Colonic mucosa (tissue), 4 donors: ENCODE measurements around the gene ANK2. TPM values are rescaled to one million over a fixed set of nuclear protein-coding genes. Genes with fewer than 3 reads are reported as not detected.
"Not testable (repeated sequence)": the region's sequence is repeated elsewhere in the genome, so short reads cannot be mapped to it uniquely, and the experiment has no call there.

Source experiments
- DNase-seq: peaks from one replicate; pipeline ENCODE4 v3.0.0-alpha.2; 2020
- H3K27ac ChIP-seq: fragments of 200-600 bp; one replicate; pipeline ENCODE4 v1.8.0; 2021
- H3K27me3 ChIP-seq: fragments of 200-600 bp; one replicate; pipeline ENCODE4 v1.8.0; 2021
- H3K36me3 ChIP-seq: fragments of 200-600 bp; one replicate; pipeline ENCODE4 v1.8.0; 2021
- H3K4me1 ChIP-seq: fragments of 200-600 bp; one replicate; pipeline ENCODE4 v1.8.0; 2021; ENCODE audit warnings: mild to moderate bottlenecking
- H3K4me3 ChIP-seq: fragments of 200-600 bp; one replicate; pipeline ENCODE4 v1.8.0; 2021
- H3K9ac ChIP-seq, 2 donors: one replicate each; pipeline ENCODE4 v1.7.0; 2013; ENCODE audit warnings: control low read depth in 2 of 2, low read depth in 2 of 2, low read length in 2 of 2
- H3K9me3 ChIP-seq: fragments of 200-600 bp; one replicate; pipeline ENCODE4 v1.8.0; 2021
- CTCF ChIP-seq: fragments of 200-600 bp; IDR thresholded peaks from one replicate; pipeline ENCODE4 v1.8.0; 2022; ENCODE audit warnings: antibody characterized with exemption, mild to moderate bottlenecking
- intact Hi-C: fragments of 100-400 bp; cut with DNase I; formaldehyde crosslinking; loops from one replicate; pipeline ENCODE4 v1.14.1; 2022
- total RNA-seq, 2 donors: library from RNA; stranded (reverse); fragmentation: NEBNext Ultra II Directional in 1 of 2; extraction: Animal tissue kit (Norgen Biotek cat#: 25700) in 1 of 2; gene quantifications; one replicate each; pipeline ENCODE4 v1.2.1, GENCODE V29; 2021
- donor health status: healthy.
- donor health status: DM: no; HTN: no; CAD: no.
- donor health status: DM: no; HTN: no; CAD: no.

Gene ANK2
- total RNA-seq, 2 donors from 2014 or later, result 4.6 to 20.7 TPM

DNA sequence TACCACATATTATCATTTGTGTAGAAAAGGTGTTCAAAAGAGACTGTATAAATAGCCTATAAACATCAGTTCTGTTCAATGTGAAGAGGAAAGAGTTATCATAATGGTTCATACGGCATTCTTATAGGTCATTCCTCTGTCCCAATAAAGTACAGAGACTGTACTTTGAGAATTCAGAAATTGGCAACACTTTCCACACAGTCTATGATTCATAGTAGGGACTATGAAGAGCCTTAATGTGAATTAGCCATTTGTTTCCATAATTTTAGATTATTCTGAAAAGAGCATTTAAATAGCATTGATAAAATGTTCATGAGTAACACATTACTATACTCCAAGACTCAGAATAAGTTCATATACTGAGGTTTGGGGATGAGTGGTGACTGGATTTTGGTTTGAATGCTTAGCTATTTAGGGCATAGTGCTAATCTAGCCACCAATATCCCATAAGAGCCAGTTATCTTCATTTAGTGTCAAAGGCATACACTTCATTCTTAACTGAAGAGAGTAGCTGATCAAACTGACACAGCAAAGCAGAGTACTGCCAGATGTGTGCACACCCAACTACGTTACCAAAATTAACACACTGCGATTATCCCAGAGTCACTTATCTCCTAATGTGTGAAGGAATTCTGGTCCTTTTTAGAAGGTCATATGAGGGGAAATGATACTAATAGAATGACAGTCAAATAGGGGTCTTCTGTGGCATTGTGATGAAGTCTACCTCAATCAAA lies 10.2 kb downstream of the ANK2 start:
- no peak for DNase-seq
- no peaks in the 10 kb centered on the region for H3K27me3 ChIP-seq
- H3K4me3 ChIP-seq, result no peak overlapping the region
- H3K9me3 ChIP-seq, result no peaks in the 10 kb centered on the region
- intact Hi-C loops, result no loop called here
- no peak for TF ChIP-seq CTCF
- H3K4me1 ChIP-seq, result no peaks in the 10 kb centered on the region
- H3K9ac ChIP-seq, result no peak overlapping the region
- H3K36me3 ChIP-seq, result no peaks in the 10 kb centered on the region
- no peak overlapping the region for H3K27ac ChIP-seq

- Histone ChIP-seq H3K27me3 (no peaks in the 10 kb centered on the region), H3K9ac (no peak overlapping the region), H3K9me3 (no peaks in the 10 kb centered on the region), H3K4me3 (no peak overlapping the region), H3K4me1 (no peaks in the 10 kb centered on the region), H3K27ac (no peak overlapping the region), H3K36me3 (no peaks in the 10 kb centered on the region)
- TF ChIP-seq CTCF, result no peak
- intact Hi-C loops, result no loop called here
- DNase-seq, result no peak
Measured at GRCh38 chr4:113060853-113061252, 11.4 kb downstream of the ANK2 start.

GRCh38 chr4:113064244-113064643 lies 14.8 kb downstream of the ANK2 start:
- intact Hi-C loops, result no loop called here
- Histone ChIP-seq H3K9me3 (no peaks in the 10 kb centered on the region), H3K4me1 (no peaks in the 10 kb centered on the region), H3K27ac (no peak overlapping the region), H3K27me3 (no peaks in the 10 kb centered on the region), H3K36me3 (no peaks in the 10 kb centered on the region), H3K9ac (no peak overlapping the region), H3K4me3 (no peak overlapping the region)
- no peak for TF ChIP-seq CTCF
- DNase-seq, result no peak

DNA sequence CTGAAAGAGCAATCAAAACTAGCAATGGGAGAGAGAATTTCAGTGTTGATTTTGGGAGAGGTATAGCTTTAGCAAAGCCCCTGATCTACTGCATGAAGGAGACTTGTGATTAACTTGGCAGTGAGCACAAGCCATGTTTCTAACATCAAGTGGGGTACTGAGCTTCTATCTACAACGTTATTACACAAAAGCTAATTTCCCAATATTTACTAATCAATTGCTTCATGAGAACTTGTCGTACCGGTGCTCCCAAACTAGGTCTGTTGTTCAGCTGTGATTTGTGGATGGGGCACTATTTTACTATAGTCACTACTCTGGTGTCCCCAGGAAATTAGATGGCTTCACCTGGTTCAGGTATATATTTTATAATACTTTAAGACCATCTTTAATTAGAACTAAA lies 16.2 kb downstream of the ANK2 start:
- H3K4me1 ChIP-seq, result no peaks in the 10 kb centered on the region
- H3K9me3 ChIP-seq, result no peaks in the 10 kb centered on the region
- no peak for TF ChIP-seq CTCF
- intact Hi-C loops, result no loop called here
- no peak overlapping the region for H3K4me3 ChIP-seq
- no peak overlapping the region for H3K27ac ChIP-seq
- no peaks in the 10 kb centered on the region for H3K27me3 ChIP-seq
- H3K9ac ChIP-seq, result no peak overlapping the region
- H3K36me3 ChIP-seq, result no peaks in the 10 kb centered on the region
- no peak for DNase-seq

DNA sequence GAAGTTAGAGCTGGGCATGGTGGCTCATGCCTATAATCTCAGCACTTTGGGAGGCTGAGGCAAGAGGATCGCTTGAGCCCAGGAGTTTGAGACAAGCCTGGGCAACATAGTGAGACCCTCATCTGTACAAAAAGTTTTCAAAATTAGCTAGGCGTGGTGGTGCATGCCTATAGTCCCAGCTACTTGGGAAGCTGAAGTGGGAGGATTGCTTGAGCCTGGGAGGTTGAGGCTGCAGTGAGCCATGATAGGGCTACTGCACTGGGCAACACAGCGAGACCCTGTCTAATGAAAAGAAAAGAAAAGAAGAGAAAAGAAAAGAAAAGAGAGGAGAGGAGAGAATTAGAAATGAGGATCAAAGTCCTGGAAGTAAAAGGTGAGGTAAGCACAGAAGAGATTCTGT lies 19.3 kb downstream of the ANK2 start:
- H3K9me3 ChIP-seq, H3K4me1 ChIP-seq, H3K9ac ChIP-seq, H3K27ac ChIP-seq, H3K27me3 ChIP-seq, DNase-seq, H3K36me3 ChIP-seq, intact Hi-C loops, H3K4me3 ChIP-seq: not testable (repeated sequence)

- intact Hi-C loops, result no loop called here
- Histone ChIP-seq H3K4me3 (no peak overlapping the region), H3K4me1 (no peaks in the 10 kb centered on the region), H3K27ac (no peak overlapping the region), H3K9me3 (no peaks in the 10 kb centered on the region), H3K36me3 (no peaks in the 10 kb centered on the region), H3K27me3 (no peaks in the 10 kb centered on the region), H3K9ac (no peak overlapping the region)
- DNase-seq, result no peak
- no peak for TF ChIP-seq CTCF
Measured at GRCh38 chr4:113069212-113069892, 19.9 kb downstream of the ANK2 start.
